HepG2 (cell line): ENCODE results near the gene SLC17A5. TPM values are rescaled to one million over a fixed set of nuclear protein-coding genes. Genes with fewer than 3 reads are reported as not detected.

ENCODE experiments used
- FOXA1 ChIP-seq, 2 experiments: fragments of 450-650 bp in 1 of 2; sonication (generic) in 1 of 2; formaldehyde crosslinking in 1 of 2; IDR thresholded peaks; 2 replicates each; pipeline versions ENCODE4 v1.4.0 to v1.6.1; 2016 to 2020; ENCODE audit warnings: missing genetic modification reagents in 1 of 2
- KAT7 ChIP-seq: IDR thresholded peaks from 2 replicates; pipeline ENCODE4 v1.6.1; 2018; ENCODE audit warnings: borderline replicate concordance, missing compliant biosample characterization
- KLF16 ChIP-seq, 2 experiments: sonication (generic) in 1 of 2; formaldehyde crosslinking in 1 of 2; IDR thresholded peaks; 2 replicates each; pipeline versions ENCODE4 v1.6.1 to v1.8.0; 2016 to 2023; ENCODE audit warnings: missing genetic modification reagents in 2 of 2, missing compliant biosample characterization in 1 of 2
- MEIS2 ChIP-seq: sonication (generic); formaldehyde crosslinking; IDR thresholded peaks from 2 replicates; pipeline ENCODE4 v1.9.0; 2021; ENCODE audit warnings: mild to moderate bottlenecking, missing genetic modification reagents
- PHF20 ChIP-seq: sonication (generic); formaldehyde crosslinking; IDR thresholded peaks from 2 replicates; pipeline ENCODE4 v1.5.0; 2020; ENCODE audit warnings: mild to moderate bottlenecking, missing genetic modification reagents
- PITX1 ChIP-seq: sonication (generic); formaldehyde crosslinking; IDR thresholded peaks from 2 replicates; pipeline ENCODE4 v1.5.1; 2020; ENCODE audit warnings: mild to moderate bottlenecking, missing genetic modification reagents
- RFX1 ChIP-seq: fragments of 450-650 bp; IDR thresholded peaks from 2 replicates; pipeline ENCODE4 v1.6.1; 2017
- TSC22D2 ChIP-seq: sonication (generic); formaldehyde crosslinking; IDR thresholded peaks from 2 replicates; pipeline ENCODE4 v1.5.1; 2020; ENCODE audit warnings: missing genetic modification reagents, mild to moderate bottlenecking, borderline replicate concordance
- YEATS4 ChIP-seq: sonication (generic); formaldehyde crosslinking; IDR thresholded peaks from 2 replicates; pipeline ENCODE4 v1.4.0; 2020; ENCODE audit warnings: missing genetic modification reagents, borderline replicate concordance
- ZNF234 ChIP-seq: sonication (generic); formaldehyde crosslinking; conservative IDR thresholded peaks from 2 replicates; pipeline ENCODE4 v1.5.1; 2020; ENCODE audit warnings: mild to moderate bottlenecking, missing genetic modification reagents
- ZNF468 ChIP-seq: sonication (generic); formaldehyde crosslinking; IDR thresholded peaks from 2 replicates; pipeline ENCODE4 v1.8.0; 2022; ENCODE audit warnings: mild to moderate bottlenecking, moderate library complexity, missing genetic modification reagents
- ZNF737 ChIP-seq: sonication (generic); formaldehyde crosslinking; IDR thresholded peaks from 2 replicates; pipeline ENCODE4 v1.5.0; 2020; ENCODE audit warnings: missing genetic modification reagents, mild to moderate bottlenecking, borderline replicate concordance
- polyA plus RNA-seq, 8 experiments: library from polyadenylated mRNA; depleted of rRNA in 3 of 8; stranded (reverse) in 7 of 8; unstranded in 1 of 8; fragments of >200 nt; fragmentation: Illumina TruSeq in 4 of 8; extraction: Trizol in 4 of 8; gene quantifications; 2 replicates each; pipeline versions ENCODE4 v1.2.1 to v1.2.3, GENCODE V29; 2011 to 2016; ENCODE audit warnings: low read depth in 4 of 8, missing spikeins in 1 of 8, mixed read lengths in 1 of 8; ENCODE audit not compliant: insufficient read depth in 1 of 8
- total RNA-seq, 5 experiments: library from RNA; depleted of rRNA; stranded (reverse); fragments of >200 nt; fragmentation: Illumina TruSeq; extraction: Trizol; gene quantifications; 2 replicates each; pipeline ENCODE4 v1.2.3, GENCODE V29; 2016; ENCODE audit warnings: low read depth in 1 of 5
- TF ChIP-seq, protein P1 (sequence below): sonication (generic); formaldehyde crosslinking; IDR thresholded peaks from 2 replicates; pipeline ENCODE4 v1.4.0; 2020; ENCODE audit warnings: missing genetic modification reagents
- TF ChIP-seq, protein P2 (sequence below): conservative IDR thresholded peaks from 2 replicates; pipeline ENCODE4 v1.6.1; 2018; ENCODE audit warnings: missing genetic modification reagents
- TF ChIP-seq, protein P3 (sequence below): sonication (generic); formaldehyde crosslinking; IDR thresholded peaks from 2 replicates; pipeline ENCODE4 v1.8.1; 2023; ENCODE audit warnings: mild to moderate bottlenecking, missing genetic modification reagents
- TF ChIP-seq, protein P4 (sequence below): IDR thresholded peaks from 2 replicates; pipeline ENCODE4 v1.6.1; 2012; ENCODE audit warnings: inconsistent platforms
- TF ChIP-seq, protein P5 (sequence below): sonication (generic); formaldehyde crosslinking; IDR thresholded peaks from 2 replicates; pipeline ENCODE4 v1.8.1; 2023; ENCODE audit warnings: mild to moderate bottlenecking, inconsistent platforms, moderate library complexity, missing genetic modification reagents, borderline replicate concordance
- TF ChIP-seq, protein P6 (sequence below): sonication (generic); formaldehyde crosslinking; IDR thresholded peaks from 2 replicates; pipeline ENCODE4 v1.4.0; 2020; ENCODE audit warnings: low read depth, missing genetic modification reagents

Gene SLC17A5
- total and polyA plus RNA-seq, 2 of the 13 experiments (the other 11 are each of a cell fraction or from before 2014, with no cell fraction given), result 18.3 to 20.5 TPM

DNA sequence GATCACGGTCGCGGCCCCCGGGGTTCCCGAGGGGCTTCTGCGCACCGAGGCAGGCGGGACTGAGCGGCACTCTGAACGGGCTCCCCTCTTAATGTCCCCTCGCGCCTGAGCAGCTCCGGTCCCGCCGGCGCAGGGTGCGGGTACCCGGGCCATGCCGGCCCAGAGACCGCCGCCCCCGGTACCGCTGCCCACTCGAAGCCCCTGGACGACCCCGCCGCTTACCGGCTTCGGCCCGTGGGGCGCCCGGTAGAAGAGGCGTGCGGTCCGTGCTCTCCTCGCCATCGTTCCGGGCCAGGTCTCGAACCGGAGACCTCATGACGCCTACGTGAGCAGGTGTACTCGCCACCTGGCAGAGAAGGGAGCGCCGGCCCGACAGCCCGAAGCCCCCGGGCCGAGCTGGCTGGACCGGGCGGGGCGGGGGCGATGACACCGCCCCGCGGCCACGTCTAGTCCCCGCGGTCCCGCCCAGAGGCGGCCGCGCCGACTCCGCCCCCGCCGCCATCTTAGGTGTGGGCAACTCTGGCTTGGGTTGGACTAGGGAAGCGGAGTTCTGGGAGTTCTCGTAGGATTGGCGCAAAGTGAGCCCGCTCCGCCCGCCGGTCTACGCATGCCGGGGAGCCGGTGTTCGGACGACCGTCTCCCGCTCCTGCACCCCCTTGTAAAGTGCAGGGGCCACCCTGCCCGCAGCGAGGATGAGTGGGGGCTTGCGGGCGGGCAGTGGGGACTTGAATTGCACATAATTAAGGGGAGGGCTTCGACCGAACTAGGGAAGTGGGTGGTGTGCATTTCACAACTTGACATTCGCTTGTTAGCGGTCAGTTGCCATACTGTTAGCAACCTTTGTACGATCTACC lies at the start of gene SLC17A5 (continued):
- TF ChIP-seq, protein P1, sequence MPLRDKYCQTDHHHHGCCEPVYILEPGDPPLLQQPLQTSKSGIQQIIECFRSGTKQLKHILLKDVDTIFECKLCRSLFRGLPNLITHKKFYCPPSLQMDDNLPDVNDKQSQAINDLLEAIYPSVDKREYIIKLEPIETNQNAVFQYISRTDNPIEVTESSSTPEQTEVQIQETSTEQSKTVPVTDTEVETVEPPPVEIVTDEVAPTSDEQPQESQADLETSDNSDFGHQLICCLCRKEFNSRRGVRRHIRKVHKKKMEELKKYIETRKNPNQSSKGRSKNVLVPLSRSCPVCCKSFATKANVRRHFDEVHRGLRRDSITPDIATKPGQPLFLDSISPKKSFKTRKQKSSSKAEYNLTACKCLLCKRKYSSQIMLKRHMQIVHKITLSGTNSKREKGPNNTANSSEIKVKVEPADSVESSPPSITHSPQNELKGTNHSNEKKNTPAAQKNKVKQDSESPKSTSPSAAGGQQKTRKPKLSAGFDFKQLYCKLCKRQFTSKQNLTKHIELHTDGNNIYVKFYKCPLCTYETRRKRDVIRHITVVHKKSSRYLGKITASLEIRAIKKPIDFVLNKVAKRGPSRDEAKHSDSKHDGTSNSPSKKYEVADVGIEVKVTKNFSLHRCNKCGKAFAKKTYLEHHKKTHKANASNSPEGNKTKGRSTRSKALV (CRISPR knock-in tag), result peak; percentile 5; the same call in 1 of the 2 replicates
- TF ChIP-seq, protein P2, sequence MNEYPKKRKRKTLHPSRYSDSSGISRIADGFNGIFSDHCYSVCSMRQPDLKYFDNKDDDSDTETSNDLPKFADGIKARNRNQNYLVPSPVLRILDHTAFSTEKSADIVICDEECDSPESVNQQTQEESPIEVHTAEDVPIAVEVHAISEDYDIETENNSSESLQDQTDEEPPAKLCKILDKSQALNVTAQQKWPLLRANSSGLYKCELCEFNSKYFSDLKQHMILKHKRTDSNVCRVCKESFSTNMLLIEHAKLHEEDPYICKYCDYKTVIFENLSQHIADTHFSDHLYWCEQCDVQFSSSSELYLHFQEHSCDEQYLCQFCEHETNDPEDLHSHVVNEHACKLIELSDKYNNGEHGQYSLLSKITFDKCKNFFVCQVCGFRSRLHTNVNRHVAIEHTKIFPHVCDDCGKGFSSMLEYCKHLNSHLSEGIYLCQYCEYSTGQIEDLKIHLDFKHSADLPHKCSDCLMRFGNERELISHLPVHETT (CRISPR knock-in tag), result no peak
- TF ChIP-seq, protein P3, sequence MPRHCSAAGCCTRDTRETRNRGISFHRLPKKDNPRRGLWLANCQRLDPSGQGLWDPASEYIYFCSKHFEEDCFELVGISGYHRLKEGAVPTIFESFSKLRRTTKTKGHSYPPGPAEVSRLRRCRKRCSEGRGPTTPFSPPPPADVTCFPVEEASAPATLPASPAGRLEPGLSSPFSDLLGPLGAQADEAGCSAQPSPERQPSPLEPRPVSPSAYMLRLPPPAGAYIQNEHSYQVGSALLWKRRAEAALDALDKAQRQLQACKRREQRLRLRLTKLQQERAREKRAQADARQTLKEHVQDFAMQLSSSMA (CRISPR knock-in tag), result peak; percentile 95
- no peak; the same call in 1 of the 2 replicates for TF ChIP-seq ZNF234 (CRISPR knock-in tag)
- peak; percentile 22; the same call in 1 of the 2 replicates for TF ChIP-seq MEIS2 (CRISPR knock-in tag)
- TF ChIP-seq TSC22D2 (CRISPR knock-in tag), result no peak
- TF ChIP-seq, protein P4, sequence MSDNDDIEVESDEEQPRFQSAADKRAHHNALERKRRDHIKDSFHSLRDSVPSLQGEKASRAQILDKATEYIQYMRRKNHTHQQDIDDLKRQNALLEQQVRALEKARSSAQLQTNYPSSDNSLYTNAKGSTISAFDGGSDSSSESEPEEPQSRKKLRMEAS, result peak; percentile 86
- TF ChIP-seq ZNF468 (CRISPR knock-in tag), result 0 out of 2 replicates have a peak, but pooled peaks have one; percentile 46
- TF ChIP-seq KLF16 (CRISPR knock-in tag; IDR thresholded peaks at IDR 0.05), result peak in 1 of 2 experiments; percentile 65; a peak in 1 of 4 replicates
- no peak for TF ChIP-seq ZNF737 (CRISPR knock-in tag)
- TF ChIP-seq PITX1 (CRISPR knock-in tag), result 0 out of 2 replicates have a peak, but pooled peaks have one; percentile 10
- no peak for TF ChIP-seq RFX1
- TF ChIP-seq YEATS4 (CRISPR knock-in tag), result peak; percentile 76; the same call in 1 of the 2 replicates
- TF ChIP-seq, protein P5, sequence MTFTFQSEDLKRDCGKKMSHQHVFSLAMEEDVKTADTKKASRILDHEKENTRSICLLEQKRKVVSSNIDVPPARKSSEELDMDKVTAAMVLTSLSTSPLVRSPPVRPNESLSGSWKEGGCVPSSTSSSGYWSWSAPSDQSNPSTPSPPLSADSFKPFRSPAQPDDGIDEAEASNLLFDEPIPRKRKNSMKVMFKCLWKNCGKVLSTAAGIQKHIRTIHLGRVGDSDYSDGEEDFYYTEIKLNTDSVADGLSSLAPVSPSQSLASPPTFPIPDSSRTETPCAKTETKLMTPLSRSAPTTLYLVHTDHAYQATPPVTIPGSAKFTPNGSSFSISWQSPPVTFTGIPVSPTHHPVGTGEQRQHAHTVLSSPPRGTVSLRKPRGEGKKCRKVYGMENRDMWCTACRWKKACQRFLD, result 0 out of 2 replicates have a peak, but pooled peaks have one; percentile 27
- no peak; the same call in 1 of the 2 replicates for TF ChIP-seq KAT7 (CRISPR knock-in tag)
- TF ChIP-seq PHF20, result peak; percentile 62
- no peak for TF ChIP-seq FOXA1 (IDR thresholded peaks at IDR 0.05)
- TF ChIP-seq FOXA1 (CRISPR knock-in tag; IDR thresholded peaks at IDR 0.05), result no peak
- TF ChIP-seq, protein P6, sequence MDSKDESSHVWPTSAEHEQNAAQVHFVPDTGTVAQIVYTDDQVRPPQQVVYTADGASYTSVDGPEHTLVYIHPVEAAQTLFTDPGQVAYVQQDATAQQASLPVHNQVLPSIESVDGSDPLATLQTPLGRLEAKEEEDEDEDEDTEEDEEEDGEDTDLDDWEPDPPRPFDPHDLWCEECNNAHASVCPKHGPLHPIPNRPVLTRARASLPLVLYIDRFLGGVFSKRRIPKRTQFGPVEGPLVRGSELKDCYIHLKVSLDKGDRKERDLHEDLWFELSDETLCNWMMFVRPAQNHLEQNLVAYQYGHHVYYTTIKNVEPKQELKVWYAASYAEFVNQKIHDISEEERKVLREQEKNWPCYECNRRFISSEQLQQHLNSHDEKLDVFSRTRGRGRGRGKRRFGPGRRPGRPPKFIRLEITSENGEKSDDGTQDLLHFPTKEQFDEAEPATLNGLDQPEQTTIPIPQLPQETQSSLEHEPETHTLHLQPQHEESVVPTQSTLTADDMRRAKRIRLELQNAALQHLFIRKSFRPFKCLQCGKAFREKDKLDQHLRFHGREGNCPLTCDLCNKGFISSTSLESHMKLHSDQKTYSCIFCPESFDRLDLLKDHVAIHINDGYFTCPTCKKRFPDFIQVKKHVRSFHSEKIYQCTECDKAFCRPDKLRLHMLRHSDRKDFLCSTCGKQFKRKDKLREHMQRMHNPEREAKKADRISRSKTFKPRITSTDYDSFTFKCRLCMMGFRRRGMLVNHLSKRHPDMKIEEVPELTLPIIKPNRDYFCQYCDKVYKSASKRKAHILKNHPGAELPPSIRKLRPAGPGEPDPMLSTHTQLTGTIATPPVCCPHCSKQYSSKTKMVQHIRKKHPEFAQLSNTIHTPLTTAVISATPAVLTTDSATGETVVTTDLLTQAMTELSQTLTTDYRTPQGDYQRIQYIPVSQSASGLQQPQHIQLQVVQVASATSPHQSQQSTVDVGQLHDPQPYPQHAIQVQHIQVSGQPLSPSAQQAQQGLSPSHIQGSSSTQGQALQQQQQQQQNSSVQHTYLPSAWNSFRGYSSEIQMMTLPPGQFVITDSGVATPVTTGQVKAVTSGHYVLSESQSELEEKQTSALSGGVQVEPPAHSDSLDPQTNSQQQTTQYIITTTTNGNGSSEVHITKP (CRISPR knock-in tag), result no peak
